Measurements from ENCODE around the gene MPPED2. TPM values are rescaled to one million over a fixed set of nuclear protein-coding genes. Genes with fewer than 3 reads are reported as not detected.

The MPPED2 gene
- polyA plus RNA-seq, 1 donor (not counting 4 experiments of a cell fraction or from before 2014, with no cell fraction given) = not detected

- Histone ChIP-seq H2AFZ (ENCODE audit: control insufficient read depth, low read length) (no peak overlapping the region), H3K27ac (ENCODE audit: control insufficient read depth, insufficient read depth, low read length) (no peak overlapping the region), H3K79me2 (ENCODE audit: control insufficient read depth, insufficient read depth, low read length) (no peaks in the 10 kb centered on the region), H3K4me2 (ENCODE audit: control insufficient read depth, extremely low read depth, insufficient read depth, low read depth, low read length) (no peak overlapping the region), H3K27me3 (ENCODE audit: control insufficient read depth, extremely low read depth, insufficient read depth, low read length) (no peaks in the 10 kb centered on the region), H3K4me1 (ENCODE audit: control insufficient read depth, extremely low read depth, insufficient read depth, low read length) (no peaks in the 10 kb centered on the region), H3K9me1 (ENCODE audit: control insufficient read depth, extremely low read depth, insufficient read depth, low read length) (no peaks in the 10 kb centered on the region), H3K4me3 (ENCODE audit: control insufficient read depth in 2 of 3, extremely low read depth in 1 of 3, insufficient read depth in 2 of 3, low read depth in 1 of 3, low read length in 3 of 3) (no peak overlapping the region), H3K9ac (ENCODE audit: control insufficient read depth, extremely low read depth, insufficient read depth, low read length) (no peak overlapping the region), H4K20me1 (ENCODE audit: control insufficient read depth, extremely low read depth, insufficient read depth, low read length) (no peaks in the 10 kb centered on the region), H3K9me3 (ENCODE audit: control insufficient read depth, low read depth, low read length) (no peaks in the 10 kb centered on the region), H3K36me3 (ENCODE audit: control insufficient read depth in 2 of 2, extremely low read depth in 1 of 2, insufficient read depth in 2 of 2, low read length in 2 of 2) (no peaks in the 10 kb centered on the region)
- dilution Hi-C loops (cut with MboI; ENCODE audit: extremely low pct_ligation_motif_present, low sequenced_read_pairs) = no loop called here
- FAIRE-seq (no peak), DNase-seq (ENCODE audit: low read depth, low spot score) (no peak)
- TF ChIP-seq CTCF (optimal IDR thresholded peaks at IDR 0.05 in 1 of 3, IDR thresholded peaks at IDR 0.05 in 1 of 3, conservative IDR thresholded peaks at IDR 0.05 in 1 of 3; ENCODE audit: extremely low read depth in 1 of 3, insufficient read depth in 2 of 3, low read length in 3 of 3) = no peak
- no peak for TF ChIP-seq EZH2 (IDR thresholded peaks at IDR 0.05; ENCODE audit: low read length)
Measured at GRCh38 chr11:30465623-30466022, 120.5 kb downstream of the MPPED2 start.

GRCh38 chr11:30465192-30465591, 121.0 kb downstream of the MPPED2 start:
- Histone ChIP-seq H3K36me3 (ENCODE audit: control insufficient read depth in 2 of 2, extremely low read depth in 1 of 2, insufficient read depth in 2 of 2, low read length in 2 of 2) (no peaks in the 10 kb centered on the region), H3K9ac (ENCODE audit: control insufficient read depth, extremely low read depth, insufficient read depth, low read length) (no peak overlapping the region), H3K27me3 (ENCODE audit: control insufficient read depth, extremely low read depth, insufficient read depth, low read length) (no peaks in the 10 kb centered on the region), H3K9me3 (ENCODE audit: control insufficient read depth, low read depth, low read length) (no peaks in the 10 kb centered on the region), H3K27ac (ENCODE audit: control insufficient read depth, insufficient read depth, low read length) (no peak overlapping the region), H3K4me1 (ENCODE audit: control insufficient read depth, extremely low read depth, insufficient read depth, low read length) (no peaks in the 10 kb centered on the region), H3K4me2 (ENCODE audit: control insufficient read depth, extremely low read depth, insufficient read depth, low read depth, low read length) (no peak overlapping the region), H3K9me1 (ENCODE audit: control insufficient read depth, extremely low read depth, insufficient read depth, low read length) (no peaks in the 10 kb centered on the region), H4K20me1 (ENCODE audit: control insufficient read depth, extremely low read depth, insufficient read depth, low read length) (no peaks in the 10 kb centered on the region), H3K4me3 (ENCODE audit: control insufficient read depth in 2 of 3, extremely low read depth in 1 of 3, insufficient read depth in 2 of 3, low read depth in 1 of 3, low read length in 3 of 3) (no peak overlapping the region), H3K79me2 (ENCODE audit: control insufficient read depth, insufficient read depth, low read length) (no peaks in the 10 kb centered on the region), H2AFZ (ENCODE audit: control insufficient read depth, low read length) (no peak overlapping the region)
- TF ChIP-seq EZH2 (IDR thresholded peaks at IDR 0.05; ENCODE audit: low read length) (no peak), CTCF (optimal IDR thresholded peaks at IDR 0.05 in 1 of 3, IDR thresholded peaks at IDR 0.05 in 1 of 3, conservative IDR thresholded peaks at IDR 0.05 in 1 of 3; ENCODE audit: extremely low read depth in 1 of 3, insufficient read depth in 2 of 3, low read length in 3 of 3) (no peak)
- FAIRE-seq (no peak), DNase-seq (ENCODE audit: low read depth, low spot score) (no peak)
- dilution Hi-C loops (cut with MboI; ENCODE audit: extremely low pct_ligation_motif_present, low sequenced_read_pairs) = no loop called here

Data from keratinocyte (primary cell).